Loucy (cell line): Measurements from ENCODE around the gene G6PC1.

Experiments used
- H2AFZ ChIP-seq: fragments of 200-600 bp; sonication (generic); 2 replicates; pipeline ENCODE4 v1.6.0; 2016; ENCODE audit warnings: antibody characterized with exemption, mild to moderate bottlenecking, low read length, moderate library complexity
- H3F3A ChIP-seq: fragments of 200-600 bp; 2 replicates; pipeline ENCODE4 v1.6.0; 2016; ENCODE audit warnings: antibody characterized with exemption, low read depth, mild to moderate bottlenecking
- H3K27me3 ChIP-seq: fragments of 200-600 bp; sonication (generic); 2 replicates; pipeline ENCODE4 v1.6.1; 2014; ENCODE audit warnings: low read length, mild to moderate bottlenecking; ENCODE audit not compliant: insufficient read depth, poor library complexity, severe bottlenecking
- H3K36me3 ChIP-seq: fragments of 200-600 bp; sonication (generic); 2 replicates; pipeline ENCODE4 v1.6.1; 2016; ENCODE audit warnings: low read length; ENCODE audit not compliant: insufficient read depth
- H3K4me1 ChIP-seq: fragments of 200-600 bp; sonication (generic); 2 replicates; pipeline ENCODE4 v1.5.1; 2014; ENCODE audit warnings: low read length, mild to moderate bottlenecking; ENCODE audit not compliant: insufficient read depth, poor library complexity, severe bottlenecking
- H3K4me2 ChIP-seq: fragments of 200-600 bp; sonication (generic); 2 replicates; pipeline ENCODE4 v1.6.0; 2014; ENCODE audit warnings: antibody characterized with exemption, low read length, low read depth, mild to moderate bottlenecking; ENCODE audit not compliant: poor library complexity, severe bottlenecking
- H3K4me3 ChIP-seq: fragments of 200-600 bp; sonication (generic); 2 replicates; pipeline ENCODE4 v1.5.1; 2014; ENCODE audit warnings: low read length, mild to moderate bottlenecking, mixed read lengths; ENCODE audit not compliant: poor library complexity, severe bottlenecking
- H3K79me2 ChIP-seq: fragments of 200-600 bp; sonication (generic); 2 replicates; pipeline ENCODE4 v1.6.1; 2014; ENCODE audit warnings: low read length; ENCODE audit not compliant: insufficient read depth
- H3K9ac ChIP-seq: fragments of 200-600 bp; sonication (generic); 2 replicates; pipeline ENCODE4 v1.6.0; 2014; ENCODE audit warnings: mild to moderate bottlenecking, low read depth, low read length, moderate library complexity; ENCODE audit not compliant: poor library complexity, severe bottlenecking
- H3K9me2 ChIP-seq: fragments of 200-600 bp; sonication (generic); replicated peaks from 2 replicates; pipeline ENCODE4 v1.6.1; 2016; ENCODE audit warnings: low read depth, low read length, mixed read lengths
- H3K9me3 ChIP-seq: fragments of 200-600 bp; sonication (generic); 2 replicates; pipeline ENCODE4 v1.6.1; 2014; ENCODE audit warnings: mild to moderate bottlenecking, antibody characterized with exemption, low read length, low read depth; ENCODE audit not compliant: insufficient read depth
- H4K20me1 ChIP-seq: fragments of 200-600 bp; sonication (generic); 2 replicates; pipeline ENCODE4 v1.6.0; 2014; ENCODE audit warnings: antibody characterized with exemption, low read length, mild to moderate bottlenecking; ENCODE audit not compliant: insufficient read depth, poor library complexity, severe bottlenecking
- CTCF ChIP-seq: fragments of 200-600 bp; sonication (generic); conservative IDR thresholded peaks from 2 replicates; pipeline ENCODE4 v1.5.1; 2014; ENCODE audit warnings: mild to moderate bottlenecking, antibody characterized with exemption, low read length
- EZH2phosphoT487 ChIP-seq: fragments of 200-600 bp; IDR thresholded peaks from 2 replicates; pipeline ENCODE4 v1.6.1; 2018; ENCODE audit warnings: antibody characterized with exemption, mild to moderate bottlenecking, moderate library complexity, borderline replicate concordance

Gene G6PC1

DNA sequence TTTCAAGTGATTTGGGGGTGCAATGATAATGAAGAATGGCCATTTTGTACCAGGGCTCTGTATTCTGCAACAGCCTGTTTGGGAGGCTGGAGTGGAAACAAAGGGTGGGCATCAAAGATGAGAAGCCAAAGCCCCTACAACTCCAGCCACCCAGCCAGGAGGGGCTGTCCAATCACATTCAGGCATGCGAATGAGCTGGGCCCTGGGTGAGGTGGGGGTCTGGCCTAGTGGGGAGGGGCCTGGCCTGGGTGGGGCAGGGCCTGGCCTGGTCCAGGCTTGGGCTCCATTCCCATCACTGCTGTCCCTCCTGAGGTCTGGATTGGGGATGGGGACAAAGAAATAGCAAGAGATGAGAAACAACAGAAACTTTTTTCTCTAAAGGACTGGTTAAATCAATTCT is 43.2 kb upstream of the G6PC1 start:
- TF ChIP-seq EZH2phosphoT487 (no peak), CTCF (no peak)
- Histone ChIP-seq H3K9ac (no peak overlapping the region), H3K79me2 (no peaks in the 10 kb centered on the region), H3K27me3 (no peaks in the 10 kb centered on the region), H4K20me1 (no peaks in the 10 kb centered on the region), H2AFZ (no peak overlapping the region), H3F3A (no peaks in the 10 kb centered on the region), H3K36me3 (no peaks in the 10 kb centered on the region), H3K9me3 (no peaks in the 10 kb centered on the region), H3K9me2 (no peaks in the 10 kb centered on the region), H3K4me3 (no peak overlapping the region), H3K4me1 (no peaks in the 10 kb centered on the region), H3K4me2 (no peak overlapping the region)

GRCh38 chr17:42865638-42866094 is 34.9 kb upstream of the G6PC1 start:
- Histone ChIP-seq H3K9me2 (no peaks in the 10 kb centered on the region), H3K79me2 (no peaks in the 10 kb centered on the region), H3K4me2 (no peak overlapping the region), H3K4me1 (no peaks in the 10 kb centered on the region), H3K4me3 (no peak overlapping the region), H3K36me3 (no peaks in the 10 kb centered on the region), H3F3A (no peaks in the 10 kb centered on the region), H3K27me3 (no peaks in the 10 kb centered on the region), H2AFZ (no peak overlapping the region), H3K9ac (no peak overlapping the region), H3K9me3 (no peaks in the 10 kb centered on the region), H4K20me1 (no peaks in the 10 kb centered on the region)
- TF ChIP-seq EZH2phosphoT487: no peak
- no peak for TF ChIP-seq CTCF

- H3K9ac ChIP-seq: no peak overlapping the region
- H2AFZ ChIP-seq: no peak overlapping the region
- no peaks in the 10 kb centered on the region for H3K9me3 ChIP-seq
- no peak overlapping the region for H3K4me2 ChIP-seq
- H3K27me3 ChIP-seq: no peaks in the 10 kb centered on the region
- H3F3A ChIP-seq: no peaks in the 10 kb centered on the region
- H3K4me3 ChIP-seq: no peak overlapping the region
- H4K20me1 ChIP-seq: no peaks in the 10 kb centered on the region
- no peaks in the 10 kb centered on the region for H3K4me1 ChIP-seq
- TF ChIP-seq CTCF: no peak
- no peak for TF ChIP-seq EZH2phosphoT487
- no peaks in the 10 kb centered on the region for H3K9me2 ChIP-seq
- no peaks in the 10 kb centered on the region for H3K79me2 ChIP-seq
- no peaks in the 10 kb centered on the region for H3K36me3 ChIP-seq
These were observed 34.4 kb upstream of the G6PC1 start for GRCh38 chr17:42866216-42866615.
